BJ (cell line): ENCODE measurements around the gene TTL. TPM values are rescaled to one million over a fixed set of nuclear protein-coding genes. Genes with fewer than 3 reads are reported as not detected.
A peak's percentile ranks its signal among the peaks of the same experiment; 100 is the strongest.
"Not testable (repeated sequence)": the region's sequence is repeated elsewhere in the genome, so short reads cannot be mapped to it uniquely, and the experiment has no call there.

Experiments
- CTCF ChIA-PET: fragments of 350-600 bp; formaldehyde crosslinking; extraction: SDS; loops from one replicate; lab custom pipeline; 2021; ENCODE audit warnings: antibody characterized with exemption, inconsistent platforms; lab: Yijun Ruan, JAX
- POLR2A ChIA-PET: fragments of 300-600 bp; sonication (Branson Sonifier 250); formaldehyde crosslinking; extraction: SDS; loops from one replicate; lab custom pipeline; 2021; ENCODE audit warnings: antibody characterized with exemption; lab: Charles Lee
- DNase-seq: peaks from one replicate; pipeline ENCODE4 v3.0.0-alpha.2; 2011; ENCODE audit warnings: low read depth
- H3K27me3 ChIP-seq: 2 replicates; pipeline ENCODE4 v1.6.0; 2011; ENCODE audit warnings: low read length; ENCODE audit not compliant: control insufficient read depth, insufficient read depth
- H3K36me3 ChIP-seq: 2 replicates; pipeline ENCODE4 v1.5.1; 2011; ENCODE audit warnings: low read length; ENCODE audit not compliant: control insufficient read depth, insufficient read depth
- H3K4me3 ChIP-seq: 2 replicates; pipeline ENCODE4 v1.5.1; 2011; ENCODE audit warnings: low read depth, mild to moderate bottlenecking, control low read depth, low read length
- polyA minus RNA-seq: library from RNA; depleted of rRNA, polyadenylated mRNA; stranded (reverse); fragments of >200 nt; gene quantifications from 2 replicates; pipeline ENCODE4 v1.2.3, GENCODE V29; 2011; rRNA and poly(A)+ RNA removed
- polyA plus RNA-seq: library from polyadenylated mRNA; depleted of rRNA; stranded (reverse); fragments of >200 nt; gene quantifications from 2 replicates; pipeline ENCODE4 v1.2.3, GENCODE V29; 2011; rRNA removed
- TF ChIP-seq, protein P1 (sequence below): IDR thresholded peaks from 2 replicates; pipeline ENCODE4 v1.5.1; 2011; ENCODE audit warnings: low read depth, mild to moderate bottlenecking, control low read depth, inconsistent platforms, low read length, moderate library complexity; ENCODE audit not compliant: insufficient read depth

Gene TTL
- polyA plus RNA-seq (11.1 and 19.0 TPM in 2 replicates), polyA minus RNA-seq (27.1 and 27.4 TPM in 2 replicates)

DNA sequence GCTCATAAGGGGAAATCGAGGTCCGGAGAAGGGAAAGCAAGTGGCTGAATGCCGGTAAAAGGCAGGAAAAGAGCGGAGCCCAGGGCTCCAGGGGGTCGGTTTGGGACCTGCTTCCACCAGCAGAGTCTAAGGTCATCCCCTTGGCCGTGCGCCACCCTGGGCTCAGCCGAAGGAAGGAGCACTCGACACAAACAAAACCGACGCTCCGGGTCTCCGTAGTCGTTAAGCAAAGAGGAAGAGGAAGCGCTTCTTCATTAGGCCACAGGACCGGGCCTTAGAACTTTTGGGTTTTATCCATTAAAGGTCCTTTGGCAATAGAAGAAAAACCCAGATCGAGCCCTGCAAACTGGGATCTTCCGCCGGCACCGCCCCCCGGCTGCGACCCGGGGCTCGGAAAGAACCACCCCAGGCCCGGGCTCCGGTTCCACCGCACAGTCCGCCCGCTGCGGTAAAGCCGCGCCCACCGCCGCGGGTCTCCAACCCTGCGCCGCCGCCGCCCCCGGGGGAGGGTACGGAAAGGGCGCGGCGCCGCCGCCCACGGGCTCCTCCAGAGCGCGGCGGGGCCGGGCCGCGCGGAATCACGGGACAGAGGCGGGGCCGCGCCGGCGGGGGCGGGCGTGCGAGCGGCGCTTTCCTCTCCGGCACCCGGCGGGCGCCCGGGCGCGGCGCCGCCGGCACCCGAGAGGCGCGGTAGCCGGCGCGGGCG, at the start of gene TTL:
TTL (plus strand) TSS at position 629 of the 706 bp plus-strand sequence. CDS start 189 bp downstream, outside the sequence.
- ChIA-PET POLR2A (no interaction called here), CTCF (interaction anchor here (0.5 to 2.2 kb wide), 15 partner anchors 10 to 594 kb away, joined by 3 to 11 read pairs (median 4); no protein-coding TSS in a partner anchor)

DNA sequence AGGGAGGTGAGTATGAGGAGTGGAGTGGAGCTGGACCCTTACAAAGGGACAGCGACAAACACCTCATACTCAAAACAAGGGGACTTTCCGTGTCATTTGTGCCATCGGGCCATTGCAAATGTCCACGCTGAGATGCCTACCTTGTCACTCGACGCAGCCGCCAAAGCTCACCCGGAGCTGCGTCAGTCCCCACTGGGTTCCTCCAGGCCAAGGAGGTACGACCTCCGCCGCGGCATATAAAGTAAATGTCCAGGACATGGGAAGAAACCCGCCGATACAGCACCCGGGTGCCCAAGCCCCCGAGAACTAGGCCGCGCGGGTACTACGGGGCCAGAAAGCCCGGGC, 49.6 kb upstream of the TTL start:
- DNase-seq, CTCF ChIA-PET, H3K27me3 ChIP-seq, H3K4me3 ChIP-seq, H3K36me3 ChIP-seq, POLR2A ChIA-PET: not testable (repeated sequence)

More for the DNA sequence above, at the start of gene TTL:
- no peaks in the 10 kb centered on the region for H3K36me3 ChIP-seq
- DNase-seq, result no peak
- TF ChIP-seq, protein P1, sequence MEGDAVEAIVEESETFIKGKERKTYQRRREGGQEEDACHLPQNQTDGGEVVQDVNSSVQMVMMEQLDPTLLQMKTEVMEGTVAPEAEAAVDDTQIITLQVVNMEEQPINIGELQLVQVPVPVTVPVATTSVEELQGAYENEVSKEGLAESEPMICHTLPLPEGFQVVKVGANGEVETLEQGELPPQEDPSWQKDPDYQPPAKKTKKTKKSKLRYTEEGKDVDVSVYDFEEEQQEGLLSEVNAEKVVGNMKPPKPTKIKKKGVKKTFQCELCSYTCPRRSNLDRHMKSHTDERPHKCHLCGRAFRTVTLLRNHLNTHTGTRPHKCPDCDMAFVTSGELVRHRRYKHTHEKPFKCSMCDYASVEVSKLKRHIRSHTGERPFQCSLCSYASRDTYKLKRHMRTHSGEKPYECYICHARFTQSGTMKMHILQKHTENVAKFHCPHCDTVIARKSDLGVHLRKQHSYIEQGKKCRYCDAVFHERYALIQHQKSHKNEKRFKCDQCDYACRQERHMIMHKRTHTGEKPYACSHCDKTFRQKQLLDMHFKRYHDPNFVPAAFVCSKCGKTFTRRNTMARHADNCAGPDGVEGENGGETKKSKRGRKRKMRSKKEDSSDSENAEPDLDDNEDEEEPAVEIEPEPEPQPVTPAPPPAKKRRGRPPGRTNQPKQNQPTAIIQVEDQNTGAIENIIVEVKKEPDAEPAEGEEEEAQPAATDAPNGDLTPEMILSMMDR, result no peak
- H3K27me3 ChIP-seq, result no peaks in the 10 kb centered on the region
- peak within 1 kb of the TSS; percentile 88 for H3K4me3 ChIP-seq

DNA sequence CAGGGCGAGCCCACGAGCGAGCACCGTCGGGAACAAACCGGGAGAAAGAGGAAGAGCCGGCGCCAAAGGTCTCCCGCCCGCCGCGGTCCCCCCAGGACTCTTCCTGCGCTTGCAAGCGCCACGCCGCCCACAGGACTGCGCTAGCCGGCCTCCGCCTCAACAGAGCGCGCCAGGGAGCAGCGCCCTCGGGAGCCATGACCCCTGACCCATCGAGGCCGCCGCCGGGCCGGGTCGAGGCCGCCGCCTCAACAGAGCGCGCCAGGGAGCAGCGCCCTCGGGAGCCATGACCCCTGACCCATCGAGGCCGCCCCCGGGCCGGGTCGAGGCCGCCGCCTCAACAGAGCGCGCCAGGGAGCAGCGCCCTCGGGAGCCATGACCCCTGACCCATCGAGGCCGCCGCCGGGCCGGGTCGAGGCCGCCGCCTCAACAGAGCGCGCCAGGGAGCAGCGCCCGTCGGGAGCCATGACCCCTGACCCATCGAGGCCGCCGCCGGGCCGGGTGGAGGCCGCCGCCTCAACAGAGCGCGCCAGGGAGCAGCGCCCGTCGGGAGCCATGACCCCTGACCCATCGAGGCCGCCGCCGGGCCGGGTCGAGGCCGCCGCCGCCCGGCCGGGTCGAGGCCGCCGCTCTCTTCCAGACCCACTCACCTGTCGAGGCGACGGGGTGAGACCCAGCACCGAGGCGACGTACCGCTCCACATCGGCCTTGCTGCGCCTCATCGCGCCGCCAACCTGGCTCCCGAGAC, 49.0 kb upstream of the TTL start:
- CTCF ChIA-PET, H3K27me3 ChIP-seq, DNase-seq, H3K36me3 ChIP-seq: not testable (repeated sequence)
- POLR2A ChIA-PET, result interaction anchor here (0.7 kb wide), 1 partner anchor 310 kb away, joined by 5 read pairs; no protein-coding TSS in a partner anchor
- H3K4me3 ChIP-seq, result peak overlapping the region; percentile 30

DNA sequence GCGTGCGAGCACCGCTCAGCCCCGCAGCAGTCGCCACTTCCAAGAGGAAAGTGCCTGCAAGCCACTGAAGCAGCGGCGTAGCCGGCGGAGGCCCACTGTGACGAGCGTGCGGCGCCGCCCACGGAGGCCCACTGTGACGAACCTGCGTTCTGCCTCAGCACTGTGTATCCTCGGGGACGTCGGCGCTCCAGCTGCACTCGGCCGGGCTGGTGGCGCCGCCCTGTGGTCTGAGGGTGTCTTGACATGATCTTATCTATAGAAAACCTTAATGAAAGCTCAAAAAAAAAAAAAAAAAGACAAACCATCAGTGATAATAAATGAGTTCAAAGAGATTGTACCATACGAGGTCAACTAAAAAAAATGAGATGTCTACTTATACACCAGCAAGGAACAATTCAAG, 48.5 kb upstream of the TTL start, which contains the start of gene RGPD8:
RGPD8 (minus strand) TSS at position 166 of the 400 bp plus-strand sequence. CDS start 192 bp downstream, outside the sequence.
- DNase-seq, result peak; percentile 31
- ChIA-PET POLR2A (interaction anchor here (0.7 kb wide), 1 partner anchor 310 kb away, joined by 5 read pairs; no protein-coding TSS in a partner anchor), CTCF (interaction anchor here (1.0 kb wide), 1 partner anchor 173 kb away, joined by 4 read pairs; no protein-coding TSS in a partner anchor)
- TF ChIP-seq, protein P1, result peak; percentile 59
- H3K36me3 ChIP-seq, H3K27me3 ChIP-seq: not testable (repeated sequence)
- H3K4me3 ChIP-seq, result peak within 1 kb of the TSS; percentile 30

DNA sequence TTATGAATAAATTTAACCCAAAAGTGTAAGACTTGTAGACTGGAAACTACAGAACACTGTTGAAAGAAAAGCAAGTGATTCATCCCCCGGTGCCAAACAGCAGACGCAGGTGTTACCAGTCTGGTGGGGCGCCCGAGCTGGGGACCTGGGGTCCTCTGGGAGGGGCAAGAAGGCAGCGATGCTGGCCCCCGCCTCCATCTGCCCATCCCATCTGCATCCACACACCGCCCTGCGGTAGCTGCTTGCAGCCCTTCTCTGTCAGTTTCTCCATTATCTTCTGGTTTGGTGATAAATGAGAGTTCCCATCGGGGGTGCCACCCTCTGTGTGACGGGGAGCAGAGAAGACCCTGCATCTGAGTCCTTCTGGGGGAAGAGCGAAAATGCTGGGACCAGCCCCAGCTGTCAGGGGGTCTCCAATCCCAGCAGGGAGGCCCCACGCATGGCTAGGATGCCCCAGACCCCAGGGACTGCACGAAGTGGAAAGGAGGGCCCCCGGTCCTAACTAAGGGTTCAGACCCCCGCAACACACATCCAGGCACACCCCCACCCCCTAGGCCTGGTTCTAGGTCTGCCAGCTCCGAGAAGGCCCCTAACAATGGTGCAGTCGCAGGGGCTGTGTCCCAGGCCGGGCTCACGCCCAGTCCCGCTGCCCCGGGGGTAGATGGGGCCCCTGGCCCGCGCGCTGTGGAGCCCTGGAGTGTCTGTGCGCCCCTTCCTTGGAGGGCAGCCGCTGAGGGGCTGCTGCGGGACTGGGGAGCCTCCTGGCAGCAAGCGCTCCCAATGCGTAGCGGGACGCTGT, 47.8 kb upstream of the TTL start:
- CTCF ChIA-PET, result interaction anchor here (0.7 to 1.0 kb wide), 2 partner anchors 96 to 173 kb away, joined by 4 read pairs; no protein-coding TSS in a partner anchor
- no peak for DNase-seq
- no peak overlapping the region for H3K4me3 ChIP-seq

DNA sequence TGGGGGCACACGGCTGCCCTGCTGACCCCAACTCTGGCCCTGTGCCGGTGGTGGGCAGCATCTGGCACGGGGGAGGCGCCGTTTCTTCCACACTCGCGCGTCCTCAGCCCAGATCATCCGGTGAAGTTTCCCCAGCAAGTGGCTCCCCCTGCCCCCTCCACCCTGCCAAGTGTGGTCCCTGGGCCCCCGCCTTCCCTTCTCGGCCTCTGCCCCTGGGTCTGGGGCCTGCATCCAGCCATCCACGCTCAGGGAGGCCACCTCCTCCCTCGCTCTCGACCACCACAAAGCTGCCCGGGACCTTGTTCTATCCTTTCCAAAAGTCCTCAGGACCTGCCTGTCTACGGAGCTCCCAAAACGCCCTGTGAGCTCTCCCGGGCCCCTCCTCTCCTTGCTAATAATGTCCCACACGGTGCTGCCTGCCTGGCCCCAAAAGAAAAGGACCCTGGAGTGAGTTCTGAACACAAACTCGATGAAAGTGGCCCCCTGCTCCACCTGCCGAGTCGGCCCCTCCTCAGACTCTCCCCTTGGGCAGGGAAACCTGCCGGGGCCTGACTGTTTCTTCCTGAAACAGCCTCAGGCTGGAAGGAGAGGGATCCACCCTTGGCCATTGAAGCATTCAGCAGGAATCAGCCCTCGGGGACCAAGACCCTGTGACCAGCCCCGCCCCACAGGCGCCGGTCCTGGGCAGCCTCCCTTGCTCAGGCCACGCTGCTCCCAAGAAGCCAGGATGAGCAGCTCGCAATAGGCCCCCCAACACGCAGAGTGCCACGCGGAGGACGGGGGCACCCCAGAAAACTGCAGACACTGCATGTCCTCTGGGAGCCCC, 46.9 kb upstream of the TTL start:
- DNase-seq, H3K4me3 ChIP-seq, H3K27me3 ChIP-seq, POLR2A ChIA-PET, H3K36me3 ChIP-seq: not testable (repeated sequence)
- CTCF ChIA-PET, result interaction anchor here (0.7 kb wide), 2 partner anchors 97 to 313 kb away, joined by 3 to 4 read pairs; no protein-coding TSS in a partner anchor

More for the DNA sequence above, 47.8 kb upstream of the TTL start:
- POLR2A ChIA-PET, result no interaction called here
- Histone ChIP-seq H3K36me3 (no peaks in the 10 kb centered on the region), H3K27me3 (no peaks in the 10 kb centered on the region; the same call in 1 of the 2 replicates)
- TF ChIP-seq, protein P1, result no peak

DNA sequence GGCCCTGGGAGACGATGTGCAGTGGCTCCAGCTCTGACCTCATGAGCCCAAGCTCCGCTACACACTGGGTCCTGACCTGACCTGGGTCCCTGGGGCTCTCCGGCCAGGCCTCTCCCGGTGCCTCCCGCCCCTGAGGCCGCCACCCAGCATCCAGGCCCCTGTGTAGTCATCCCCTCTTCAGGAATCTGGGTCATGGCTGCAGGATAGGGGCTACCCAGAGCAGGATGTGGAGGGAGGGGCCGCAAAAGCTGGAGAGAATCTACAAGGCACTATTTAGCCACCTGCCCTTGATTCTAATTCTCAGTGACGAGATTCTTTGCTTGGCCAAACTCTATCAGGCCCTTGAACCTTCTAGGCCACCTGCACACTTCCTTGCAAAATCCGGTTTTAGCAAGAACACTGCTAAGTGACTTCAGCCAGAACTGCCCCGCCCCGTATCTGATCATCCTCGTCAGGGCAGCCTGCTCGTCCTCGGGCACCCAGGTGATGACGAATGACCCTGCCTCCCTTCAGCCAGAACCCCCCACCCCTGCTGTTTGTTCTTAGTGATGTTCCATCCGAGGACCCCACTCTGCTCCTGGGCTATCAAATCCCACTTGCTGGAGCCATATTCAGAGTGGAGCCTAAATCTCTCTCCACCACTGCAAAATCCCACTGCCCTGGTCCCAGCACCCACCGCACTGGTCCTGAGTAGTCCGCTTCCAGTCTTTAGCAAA, 46.1 kb upstream of the TTL start:
- H3K27me3 ChIP-seq, H3K36me3 ChIP-seq, DNase-seq, H3K4me3 ChIP-seq, POLR2A ChIA-PET: not testable (repeated sequence)
- CTCF ChIA-PET, result interaction anchor here (0.7 kb wide), 1 partner anchor 314 kb away, joined by 3 read pairs; no protein-coding TSS in a partner anchor

DNA sequence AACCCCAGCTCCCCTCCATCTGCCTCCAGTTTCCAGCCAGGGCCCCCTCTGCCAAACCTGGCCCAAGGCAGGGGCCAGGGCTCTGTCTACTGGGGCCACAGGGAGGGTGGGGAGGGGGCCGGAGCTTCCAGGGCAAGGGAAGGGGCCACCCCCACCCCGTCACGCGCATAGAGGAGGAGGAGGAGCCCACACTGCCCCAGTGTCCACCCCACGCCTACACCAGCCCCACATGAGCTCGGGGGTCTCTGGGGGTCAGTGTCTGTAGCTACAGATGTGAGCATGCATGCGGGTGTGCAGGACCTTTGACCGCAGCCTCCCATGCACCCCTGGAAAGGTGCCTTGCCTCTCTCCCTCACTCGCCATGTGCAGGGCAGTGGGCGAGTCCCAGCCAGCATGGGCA, 45.0 kb upstream of the TTL start:
- H3K27me3 ChIP-seq, CTCF ChIA-PET, POLR2A ChIA-PET, H3K4me3 ChIP-seq, DNase-seq, H3K36me3 ChIP-seq: not testable (repeated sequence)
